HG02870 (cell line): ENCODE results near the gene NLRP7.

ENCODE experiments used
- ATAC-seq: cut with Tn5 transposase; IDR thresholded peaks from one replicate; pipeline ENCODE4 v1.9.1; 2021; ENCODE audit warnings: mild to moderate bottlenecking, moderate library complexity; ENCODE audit not compliant: unreplicated experiment

The NLRP7 gene

GRCh38 chr19:54875506-54875905 lies 71.8 kb downstream of the NLRP7 start:
- ATAC-seq: no peak

GRCh38 chr19:54873990-54874389 lies 73.3 kb downstream of the NLRP7 start, which contains the start of gene FCAR:
Gene FCAR, plus strand, starts transcription at chr19:54874235. Its CDS starts 55 bp downstream, at chr19:54874290.
- ATAC-seq: no peak
